Measurements from ENCODE around the gene ANKS1A. TPM values are rescaled to one million over a fixed set of nuclear protein-coding genes. Genes with fewer than 3 reads are reported as not detected.

ANKS1A gene
- total RNA-seq, 1 donor from 2014 or later, result 17.2 TPM

GRCh38 chr6:34958734-34959133 is 69.7 kb downstream of the ANKS1A start:
- Mint-ChIP-seq H3K9me3 (ENCODE audit: low read depth) (no peaks in the 10 kb centered on the region), H3K36me3 (ENCODE audit: low read depth) (no peaks in the 10 kb centered on the region), H3K27ac (ENCODE audit: unreplicated experiment) (no peak overlapping the region)

GRCh38 chr6:34959224-34959623 is 70.2 kb downstream of the ANKS1A start:
- Mint-ChIP-seq H3K4me1 (ENCODE audit: low read depth) (peaks cover 6% of the 10 kb centered on the region), H3K36me3 (ENCODE audit: low read depth) (no peaks in the 10 kb centered on the region), H3K27ac (ENCODE audit: unreplicated experiment) (no peak overlapping the region), H3K9me3 (ENCODE audit: low read depth) (no peaks in the 10 kb centered on the region), H3K4me3 (ENCODE audit: unreplicated experiment) (no peak overlapping the region), H3K27me3 (ENCODE audit: low read depth) (no peaks in the 10 kb centered on the region)
- TF ChIP-seq CTCF (IDR thresholded peaks at IDR 0.05), result no peak
- DNase-seq (ENCODE audit: low spot score), result no peak

More at GRCh38 chr6:34958734-34959133, 69.7 kb downstream of the ANKS1A start:
- Mint-ChIP-seq H3K4me1 (ENCODE audit: low read depth) (peaks cover 6% of the 10 kb centered on the region), H3K4me3 (ENCODE audit: unreplicated experiment) (no peak overlapping the region), H3K27me3 (ENCODE audit: low read depth) (no peaks in the 10 kb centered on the region)
- no peak for DNase-seq (ENCODE audit: low spot score)
- TF ChIP-seq CTCF (IDR thresholded peaks at IDR 0.05), result no peak

- Mint-ChIP-seq H3K9me3 (ENCODE audit: low read depth) (no peaks in the 10 kb centered on the region), H3K27ac (ENCODE audit: unreplicated experiment) (no peak overlapping the region), H3K27me3 (ENCODE audit: low read depth) (no peaks in the 10 kb centered on the region), H3K4me3 (ENCODE audit: unreplicated experiment) (no peak overlapping the region), H3K36me3 (ENCODE audit: low read depth) (no peaks in the 10 kb centered on the region), H3K4me1 (ENCODE audit: low read depth) (peaks cover 14% of the 10 kb centered on the region)
- DNase-seq (ENCODE audit: low spot score), result no peak
- TF ChIP-seq CTCF (IDR thresholded peaks at IDR 0.05), result no peak
Observed at GRCh38 chr6:34961082-34961481, 72.0 kb downstream of the ANKS1A start.

- no peak overlapping the region for H3K27ac Mint-ChIP-seq (ENCODE audit: unreplicated experiment)
Observed at GRCh38 chr6:34961574-34961973, 72.5 kb downstream of the ANKS1A start.

GRCh38 chr6:34964564-34964963 is 75.5 kb downstream of the ANKS1A start:
- no peak overlapping the region for H3K27ac Mint-ChIP-seq (ENCODE audit: unreplicated experiment)
- DNase-seq (ENCODE audit: low spot score), result no peak
- TF ChIP-seq CTCF (IDR thresholded peaks at IDR 0.05), result no peak
- H3K9me3 Mint-ChIP-seq (ENCODE audit: low read depth), result no peaks in the 10 kb centered on the region
- no peaks in the 10 kb centered on the region for H3K36me3 Mint-ChIP-seq (ENCODE audit: low read depth)
- no peaks in the 10 kb centered on the region for H3K27me3 Mint-ChIP-seq (ENCODE audit: low read depth)
- H3K4me1 Mint-ChIP-seq (ENCODE audit: low read depth), result peaks cover 9% of the 10 kb centered on the region
- H3K4me3 Mint-ChIP-seq (ENCODE audit: unreplicated experiment), result no peak overlapping the region

More at GRCh38 chr6:34961574-34961973, 72.5 kb downstream of the ANKS1A start:
- Mint-ChIP-seq H3K4me3 (ENCODE audit: unreplicated experiment) (no peak overlapping the region), H3K36me3 (ENCODE audit: low read depth) (no peaks in the 10 kb centered on the region), H3K27me3 (ENCODE audit: low read depth) (no peaks in the 10 kb centered on the region), H3K9me3 (ENCODE audit: low read depth) (no peaks in the 10 kb centered on the region), H3K4me1 (ENCODE audit: low read depth) (peaks cover 14% of the 10 kb centered on the region)
- no peak for TF ChIP-seq CTCF (IDR thresholded peaks at IDR 0.05)
- DNase-seq (ENCODE audit: low spot score), result no peak

All from chondrocyte (in vitro differentiated cells).